Activated B cell treated with CpG ODN at 0.5 μM for 24 hours (primary cell): ENCODE measurements around the gene TCF12. TPM values are rescaled to one million over a fixed set of nuclear protein-coding genes. Genes with fewer than 3 reads are reported as not detected.
"Not testable (repeated sequence)": the region's sequence is repeated elsewhere in the genome, so short reads cannot be mapped to it uniquely, and the experiment has no call there.

Experiments used
- ATAC-seq: fragments of 200-7000 bp; cut with Tn5 transposase; one replicate; pipeline ENCODE4 v1.10.0; 2021; ENCODE audit warnings: low read depth, mild to moderate bottlenecking, moderate library complexity
- CTCF ChIA-PET: fragments of 350-600 bp; sonication (Branson Sonifier 250); formaldehyde crosslinking; loops from one replicate; lab custom pipeline; 2021; ENCODE audit warnings: antibody characterized with exemption; lab: Charles Lee
- POLR2A ChIA-PET: fragments of 350-600 bp; sonication (Branson Sonifier 250); formaldehyde crosslinking; loops from one replicate; lab custom pipeline; 2021; ENCODE audit warnings: antibody characterized with exemption; lab: Charles Lee
- DNase-seq: peaks from one replicate; pipeline ENCODE4 v3.0.0; 2022
- H3K27ac Mint-ChIP-seq: one replicate; pipeline ENCODE4 v1.8.0; 2020; ENCODE audit warnings: mixed read lengths
- H3K27me3 Mint-ChIP-seq: one replicate; pipeline ENCODE4 v1.8.0; 2021; ENCODE audit warnings: mixed read lengths
- H3K36me3 Mint-ChIP-seq: one replicate; pipeline ENCODE4 v1.8.0; 2021; ENCODE audit warnings: low read depth, mixed read lengths
- H3K4me1 Mint-ChIP-seq: one replicate; pipeline ENCODE4 v1.8.0; 2021; ENCODE audit warnings: mixed read lengths
- H3K4me3 Mint-ChIP-seq: one replicate; pipeline ENCODE4 v1.8.0; 2020; ENCODE audit warnings: mild to moderate bottlenecking, mixed read lengths
- H3K9me3 Mint-ChIP-seq: one replicate; pipeline ENCODE4 v1.8.0; 2020; ENCODE audit warnings: mixed read lengths
- intact Hi-C: fragments of 100-400 bp; cut with micrococcal nuclease; formaldehyde crosslinking; loops from one replicate; pipeline ENCODE4 v1.15.1; 2024
- total RNA-seq: library from RNA; stranded (reverse); gene quantifications from 2 replicates; pipeline ENCODE4 v1.2.3, GENCODE V29; 2022
- TF ChIP-seq, protein P1 (sequence below): fragments of 200-600 bp; IDR thresholded peaks from one replicate; pipeline ENCODE4 v1.8.0; 2022; ENCODE audit warnings: antibody characterized with exemption, mild to moderate bottlenecking

TCF12 gene
- total RNA-seq, 1 donor from 2014 or later: 119 TPM

DNA sequence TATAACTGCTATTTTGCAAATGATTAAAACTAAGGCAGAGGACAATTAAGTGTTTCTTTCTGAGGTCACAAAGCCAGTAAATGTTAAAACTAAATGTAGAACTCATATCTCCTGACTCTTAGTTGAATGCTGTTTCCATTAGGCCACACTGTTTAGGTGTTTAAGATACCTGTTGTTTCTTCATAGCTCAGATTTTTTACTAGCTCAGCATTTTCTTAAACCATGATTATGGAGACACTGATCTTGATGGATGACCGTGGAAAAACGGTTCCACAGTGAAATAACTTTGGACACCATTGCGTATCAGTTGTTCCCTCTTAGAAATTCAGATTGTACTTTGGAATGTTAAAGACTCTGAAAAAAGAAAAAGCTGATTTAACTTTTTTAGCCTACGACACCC is 177.5 kb downstream of the TCF12 start:
- ChIA-PET CTCF (no interaction called here), POLR2A (no interaction called here)
- ATAC-seq (no peak), DNase-seq (no peak)
- Mint-ChIP-seq H3K9me3 (no peaks in the 10 kb centered on the region), H3K27ac (no peak overlapping the region), H3K4me1 (peaks cover 34% of the 10 kb centered on the region), H3K27me3 (no peaks in the 10 kb centered on the region), H3K36me3 (peaks cover 28% of the 10 kb centered on the region), H3K4me3 (no peak overlapping the region)
- TF ChIP-seq, protein P1, sequence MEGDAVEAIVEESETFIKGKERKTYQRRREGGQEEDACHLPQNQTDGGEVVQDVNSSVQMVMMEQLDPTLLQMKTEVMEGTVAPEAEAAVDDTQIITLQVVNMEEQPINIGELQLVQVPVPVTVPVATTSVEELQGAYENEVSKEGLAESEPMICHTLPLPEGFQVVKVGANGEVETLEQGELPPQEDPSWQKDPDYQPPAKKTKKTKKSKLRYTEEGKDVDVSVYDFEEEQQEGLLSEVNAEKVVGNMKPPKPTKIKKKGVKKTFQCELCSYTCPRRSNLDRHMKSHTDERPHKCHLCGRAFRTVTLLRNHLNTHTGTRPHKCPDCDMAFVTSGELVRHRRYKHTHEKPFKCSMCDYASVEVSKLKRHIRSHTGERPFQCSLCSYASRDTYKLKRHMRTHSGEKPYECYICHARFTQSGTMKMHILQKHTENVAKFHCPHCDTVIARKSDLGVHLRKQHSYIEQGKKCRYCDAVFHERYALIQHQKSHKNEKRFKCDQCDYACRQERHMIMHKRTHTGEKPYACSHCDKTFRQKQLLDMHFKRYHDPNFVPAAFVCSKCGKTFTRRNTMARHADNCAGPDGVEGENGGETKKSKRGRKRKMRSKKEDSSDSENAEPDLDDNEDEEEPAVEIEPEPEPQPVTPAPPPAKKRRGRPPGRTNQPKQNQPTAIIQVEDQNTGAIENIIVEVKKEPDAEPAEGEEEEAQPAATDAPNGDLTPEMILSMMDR: no peak
- intact Hi-C loops: loop anchor here (5.0 kb wide), 1 partner anchor 36 kb away; no protein-coding TSS in a partner anchor

DNA sequence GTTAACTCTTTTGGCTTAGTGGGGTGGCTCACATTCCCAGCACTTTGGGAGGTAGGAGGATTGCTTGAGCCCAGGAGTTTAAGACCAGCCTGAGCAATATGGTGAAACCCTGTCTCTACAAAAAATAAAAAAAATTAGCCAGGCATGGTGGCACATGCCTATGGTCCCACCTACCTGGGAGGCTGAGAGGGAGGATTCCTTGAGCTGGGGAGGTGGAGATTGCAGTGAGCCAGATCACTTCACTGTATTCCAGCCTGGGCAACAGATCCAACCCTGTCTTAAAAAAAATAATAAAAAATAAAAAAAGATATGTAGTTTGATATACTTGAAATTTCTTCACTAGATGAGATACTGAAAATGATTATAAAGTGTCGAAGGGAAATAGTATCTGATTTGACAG is 178.8 kb downstream of the TCF12 start:
- POLR2A ChIA-PET: no interaction called here
- no peaks in the 10 kb centered on the region for H3K9me3 Mint-ChIP-seq
- TF ChIP-seq, protein P1: no peak
- intact Hi-C loops: loop anchor here (5.0 kb wide), 1 partner anchor 35 kb away; no protein-coding TSS in a partner anchor
- H3K27me3 Mint-ChIP-seq: no peaks in the 10 kb centered on the region
- CTCF ChIA-PET: interaction anchor here (1.2 kb wide), 1 partner anchor 178 kb away, joined by 3 read pairs; no protein-coding TSS in a partner anchor
- DNase-seq (no peak), ATAC-seq (no peak)
- no peak overlapping the region for H3K4me3 Mint-ChIP-seq
- peaks cover 21% of the 10 kb centered on the region for H3K36me3 Mint-ChIP-seq
- H3K4me1 Mint-ChIP-seq: peaks cover 37% of the 10 kb centered on the region
- H3K27ac Mint-ChIP-seq: no peak overlapping the region

DNA sequence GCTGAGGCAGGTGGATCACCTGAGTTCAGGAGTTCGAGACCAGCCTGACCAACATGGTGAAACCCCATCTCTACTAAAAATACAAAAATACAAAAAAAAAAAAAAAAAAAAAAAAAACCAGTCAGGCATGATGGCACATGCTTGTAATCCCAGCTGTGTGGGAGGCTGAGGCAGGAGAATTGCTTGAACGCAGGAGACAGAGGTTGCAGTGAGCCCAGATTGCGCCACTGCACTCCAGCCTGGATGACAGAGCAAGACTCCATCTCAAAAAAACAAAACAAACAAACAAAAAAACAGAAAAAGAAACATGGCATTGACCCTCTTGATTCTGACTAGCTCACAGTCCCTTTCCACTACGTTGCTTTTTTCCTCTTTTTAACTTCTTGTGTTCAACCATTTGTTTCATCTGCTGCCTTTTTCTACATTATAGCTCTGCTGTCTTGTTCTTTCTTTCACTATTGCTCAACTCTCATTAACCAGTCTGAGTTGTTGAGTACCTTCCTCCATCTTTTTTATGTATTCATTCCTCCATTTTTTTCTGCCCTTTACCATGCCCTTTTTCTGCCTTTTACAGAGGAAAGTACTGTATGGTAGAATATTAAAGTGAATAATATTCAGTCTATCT is 179.6 kb downstream of the TCF12 start:
- H3K27me3 Mint-ChIP-seq, POLR2A ChIA-PET, DNase-seq, ATAC-seq, H3K9me3 Mint-ChIP-seq: not testable (repeated sequence)
- Mint-ChIP-seq H3K4me3 (peak overlapping the region; percentile 28), H3K27ac (peak overlapping the region; percentile 72), H3K36me3 (peaks cover 15% of the 10 kb centered on the region), H3K4me1 (peaks cover 44% of the 10 kb centered on the region)
- intact Hi-C loops: loop anchor here (1.0 to 5.0 kb wide), 2 partner anchors 34 to 202 kb away; no protein-coding TSS in a partner anchor
- CTCF ChIA-PET: interaction anchor here (1.2 kb wide), 1 partner anchor 179 kb away, joined by 3 read pairs; no protein-coding TSS in a partner anchor

DNA sequence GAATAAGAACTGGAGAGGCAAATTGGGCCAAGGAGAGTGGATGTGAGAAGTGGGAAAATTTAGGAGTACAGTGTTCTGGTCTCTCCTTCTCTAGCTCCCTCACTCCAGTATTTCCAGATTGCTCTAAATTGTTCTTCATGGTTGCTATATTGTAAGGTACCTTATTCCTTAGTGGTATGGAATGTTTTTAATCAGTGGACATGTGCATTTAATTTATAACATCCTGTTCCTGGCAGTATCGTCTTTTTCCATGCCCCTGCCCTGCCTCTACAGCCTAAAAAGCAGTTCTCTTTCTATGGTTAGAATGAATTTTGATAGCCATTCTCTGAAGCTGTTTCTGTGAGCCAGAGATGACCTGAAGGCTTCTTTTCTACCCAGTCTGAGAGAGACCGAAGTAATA is 180.5 kb downstream of the TCF12 start:
- no peak overlapping the region for H3K4me3 Mint-ChIP-seq
- peaks cover 50% of the 10 kb centered on the region for H3K4me1 Mint-ChIP-seq
- POLR2A ChIA-PET: no interaction called here
- peaks cover 12% of the 10 kb centered on the region for H3K36me3 Mint-ChIP-seq
- intact Hi-C loops: loop anchor here (1.0 to 5.0 kb wide), 2 partner anchors 33 to 201 kb away; no protein-coding TSS in a partner anchor
- no peaks in the 10 kb centered on the region for H3K9me3 Mint-ChIP-seq
- DNase-seq: no peak
- CTCF ChIA-PET: no interaction called here
- TF ChIP-seq, protein P1: no peak
- H3K27me3 Mint-ChIP-seq: no peaks in the 10 kb centered on the region
- no peak for ATAC-seq
- no peak overlapping the region for H3K27ac Mint-ChIP-seq

DNA sequence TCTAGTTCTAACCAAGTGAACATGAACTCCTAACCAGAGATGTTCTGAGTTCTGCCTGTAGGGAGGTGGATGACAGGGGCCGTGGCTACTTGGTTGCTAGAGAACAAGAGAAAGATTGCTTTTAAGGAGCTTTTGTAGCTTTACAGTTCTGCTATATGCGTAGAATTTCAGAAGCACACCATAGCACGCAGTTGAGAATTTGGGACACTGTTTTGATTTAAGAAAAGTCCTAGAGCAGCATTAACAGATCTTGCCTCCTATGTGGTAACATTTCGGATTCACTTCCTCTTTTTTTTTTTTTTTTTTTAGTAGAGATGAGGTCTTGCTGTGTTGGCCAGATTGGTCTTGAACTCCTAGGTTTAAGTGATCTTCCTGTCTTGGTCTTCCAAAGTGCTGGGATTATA is 181.7 kb downstream of the TCF12 start:
- Mint-ChIP-seq H3K4me3 (peak overlapping the region; percentile 64), H3K9me3 (no peaks in the 10 kb centered on the region), H3K27me3 (no peaks in the 10 kb centered on the region), H3K36me3 (peaks cover 5% of the 10 kb centered on the region), H3K27ac (peak overlapping the region; percentile 83), H3K4me1 (peaks cover 50% of the 10 kb centered on the region)
- intact Hi-C loops: loop anchor here (1.0 kb wide), 1 partner anchor 10 kb away; no protein-coding TSS in a partner anchor
- CTCF ChIA-PET: interaction anchor here (1.0 kb wide), 1 partner anchor 113 kb away, joined by 3 read pairs; no protein-coding TSS in a partner anchor
- DNase-seq: no peak
- TF ChIP-seq, protein P1: no peak
- peak; percentile 78 for ATAC-seq
- POLR2A ChIA-PET: interaction anchor here (0.6 to 0.7 kb wide), 2 partner anchors 14 to 211 kb away, joined by 3 read pairs; no protein-coding TSS in a partner anchor
